Keratinocyte (primary cell): ENCODE data around the gene DLGAP1. TPM values are rescaled to one million over a fixed set of nuclear protein-coding genes. Genes with fewer than 3 reads are reported as not detected.

Source experiments
- DNase-seq: peaks from one replicate; pipeline ENCODE4 v3.0.0-alpha.2; 2011; ENCODE audit warnings: low read depth, missing footprints, low spot score
- FAIRE-seq: peaks from 2 replicates; lab custom pipeline; 2011; peaks lifted over from hg19 to GRCh38; lab: Jason Lieb, UNC
- H2AFZ ChIP-seq: 2 replicates; pipeline ENCODE4 v1.6.0; 2012; ENCODE audit warnings: low read length, control low read depth, inconsistent platforms; ENCODE audit not compliant: control insufficient read depth
- H3K27ac ChIP-seq: 2 replicates; pipeline ENCODE4 v1.5.1; 2011; ENCODE audit warnings: low read length; ENCODE audit not compliant: control insufficient read depth, insufficient read depth
- H3K27me3 ChIP-seq: 3 replicates; pipeline ENCODE4 v1.6.0; 2011; ENCODE audit warnings: low read length; ENCODE audit not compliant: control insufficient read depth, insufficient read depth; ENCODE audit errors: extremely low read depth
- H3K36me3 ChIP-seq, 2 experiments: 2 replicates in 1 of 2; 3 replicates in 1 of 2; pipeline ENCODE4 v1.5.1; 2011; ENCODE audit warnings: low read length in 2 of 2, mild to moderate bottlenecking in 1 of 2; ENCODE audit not compliant: control insufficient read depth in 2 of 2, insufficient read depth in 2 of 2; ENCODE audit errors: extremely low read depth in 1 of 2
- H3K4me1 ChIP-seq: 3 replicates; pipeline ENCODE4 v1.5.1; 2011; ENCODE audit warnings: low read length; ENCODE audit not compliant: control insufficient read depth, insufficient read depth; ENCODE audit errors: extremely low read depth
- H3K4me2 ChIP-seq: 3 replicates; pipeline ENCODE4 v1.6.0; 2011; ENCODE audit warnings: low read depth, low read length; ENCODE audit not compliant: control insufficient read depth, insufficient read depth; ENCODE audit errors: extremely low read depth
- H3K4me3 ChIP-seq, 3 experiments: fragments of 200-600 bp in 1 of 3; sonication (generic) in 1 of 3; 2 replicates in 2 of 3; 3 replicates in 1 of 3; pipeline ENCODE4 v1.5.1; 2011 to 2016; ENCODE audit warnings: low read length in 3 of 3, mild to moderate bottlenecking in 3 of 3, control low read depth in 2 of 3, inconsistent platforms in 1 of 3, low read depth in 1 of 3, mixed read lengths in 1 of 3, mixed run types in 1 of 3, moderate library complexity in 1 of 3; ENCODE audit not compliant: control insufficient read depth in 2 of 3, insufficient read depth in 2 of 3; ENCODE audit errors: extremely low read depth in 1 of 3
- H3K79me2 ChIP-seq: 2 replicates; pipeline ENCODE4 v1.6.0; 2012; ENCODE audit warnings: low read length; ENCODE audit not compliant: control insufficient read depth, insufficient read depth
- H3K9ac ChIP-seq: 3 replicates; pipeline ENCODE4 v1.6.0; 2011; ENCODE audit warnings: low read length; ENCODE audit not compliant: control insufficient read depth, insufficient read depth; ENCODE audit errors: extremely low read depth
- H3K9me1 ChIP-seq: 3 replicates; pipeline ENCODE4 v1.6.0; 2011; ENCODE audit warnings: low read length; ENCODE audit not compliant: control insufficient read depth, insufficient read depth; ENCODE audit errors: extremely low read depth
- H3K9me3 ChIP-seq: 2 replicates; pipeline ENCODE4 v1.5.1; 2012; ENCODE audit warnings: low read depth, low read length; ENCODE audit not compliant: control insufficient read depth
- H4K20me1 ChIP-seq: 3 replicates; pipeline ENCODE4 v1.6.0; 2011; ENCODE audit warnings: low read length; ENCODE audit not compliant: control insufficient read depth, insufficient read depth; ENCODE audit errors: extremely low read depth
- EZH2 ChIP-seq: IDR thresholded peaks from one replicate; pipeline ENCODE4 v1.6.1; 2012; ENCODE audit warnings: inconsistent platforms, mild to moderate bottlenecking, low read length, moderate library complexity
- dilution Hi-C: fragments of 300-500 bp; cut with MboI; formaldehyde crosslinking; loops from one replicate; pipeline ENCODE4 v1.7.0; 2020; ENCODE audit warnings: low sequenced_read_pairs; ENCODE audit not compliant: extremely low pct_ligation_motif_present
- polyA plus RNA-seq, 5 experiments: library from polyadenylated mRNA; depleted of rRNA in 3 of 5; stranded (reverse) in 3 of 5; stranded (forward) in 1 of 5; unstranded in 1 of 5; fragments of >200 nt; gene quantifications; 1 replicate in 1 of 5; 2 replicates in 3 of 5; 3 replicates in 1 of 5; pipeline versions ENCODE4 v1.2.1 to v1.2.3, GENCODE V29; 2011 to 2012; ENCODE audit warnings: missing spikeins in 2 of 5, low read depth in 1 of 5, low replicate concordance in 1 of 5
- TF ChIP-seq, protein P1 (sequence below), 3 experiments: IDR thresholded peaks in 1 of 3; conservative IDR thresholded peaks in 1 of 3; optimal IDR thresholded peaks in 1 of 3; 2 replicates in 2 of 3; 3 replicates in 1 of 3; pipeline versions ENCODE3 to v1.5.1; 2011; ENCODE audit warnings: low read length in 3 of 3, mild to moderate bottlenecking in 3 of 3, moderate library complexity in 2 of 3, control low read depth in 1 of 3, inconsistent platforms in 1 of 3; ENCODE audit not compliant: insufficient read depth in 2 of 3; ENCODE audit errors: extremely low read depth in 1 of 3

Gene DLGAP1
- polyA plus RNA-seq, 1 donor (not counting 4 experiments of a cell fraction or from before 2014, with no cell fraction given) = not detected

DNA sequence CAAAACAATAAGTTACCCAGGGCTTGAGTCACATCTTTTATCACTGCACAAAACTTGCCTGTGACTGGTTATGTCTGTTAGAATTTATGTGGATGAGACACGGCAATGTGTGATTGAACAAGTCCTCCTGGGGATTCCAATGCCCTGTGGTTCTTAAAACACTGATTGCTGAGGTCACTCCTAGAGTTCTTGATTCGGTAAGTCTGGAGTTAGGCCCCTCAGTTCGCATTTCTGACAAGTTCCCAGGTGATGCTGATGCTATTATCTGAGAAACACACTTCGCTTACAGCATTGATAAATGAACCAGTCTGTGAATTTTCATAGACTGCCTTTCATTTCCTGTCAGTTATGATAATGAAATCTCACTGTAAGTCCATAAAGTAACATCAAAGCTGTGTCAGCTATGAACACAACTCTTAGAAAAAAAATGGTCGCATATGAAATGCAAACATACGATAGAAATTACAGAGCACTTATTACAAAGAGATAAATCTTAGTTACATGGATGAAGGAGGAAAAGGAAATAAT is 214.0 kb downstream of the DLGAP1 start:
- no peak overlapping the region for H3K9ac ChIP-seq
- H3K36me3 ChIP-seq = no peaks in the 10 kb centered on the region
- no peaks in the 10 kb centered on the region for H3K27me3 ChIP-seq
- H3K4me3 ChIP-seq = no peak overlapping the region
- no peak overlapping the region for H3K4me2 ChIP-seq
- TF ChIP-seq EZH2 = no peak
- TF ChIP-seq, protein P1, sequence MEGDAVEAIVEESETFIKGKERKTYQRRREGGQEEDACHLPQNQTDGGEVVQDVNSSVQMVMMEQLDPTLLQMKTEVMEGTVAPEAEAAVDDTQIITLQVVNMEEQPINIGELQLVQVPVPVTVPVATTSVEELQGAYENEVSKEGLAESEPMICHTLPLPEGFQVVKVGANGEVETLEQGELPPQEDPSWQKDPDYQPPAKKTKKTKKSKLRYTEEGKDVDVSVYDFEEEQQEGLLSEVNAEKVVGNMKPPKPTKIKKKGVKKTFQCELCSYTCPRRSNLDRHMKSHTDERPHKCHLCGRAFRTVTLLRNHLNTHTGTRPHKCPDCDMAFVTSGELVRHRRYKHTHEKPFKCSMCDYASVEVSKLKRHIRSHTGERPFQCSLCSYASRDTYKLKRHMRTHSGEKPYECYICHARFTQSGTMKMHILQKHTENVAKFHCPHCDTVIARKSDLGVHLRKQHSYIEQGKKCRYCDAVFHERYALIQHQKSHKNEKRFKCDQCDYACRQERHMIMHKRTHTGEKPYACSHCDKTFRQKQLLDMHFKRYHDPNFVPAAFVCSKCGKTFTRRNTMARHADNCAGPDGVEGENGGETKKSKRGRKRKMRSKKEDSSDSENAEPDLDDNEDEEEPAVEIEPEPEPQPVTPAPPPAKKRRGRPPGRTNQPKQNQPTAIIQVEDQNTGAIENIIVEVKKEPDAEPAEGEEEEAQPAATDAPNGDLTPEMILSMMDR (optimal IDR thresholded peaks at IDR 0.05 in 1 of 3, IDR thresholded peaks at IDR 0.05 in 1 of 3, conservative IDR thresholded peaks at IDR 0.05 in 1 of 3; ENCODE audit: extremely low read depth in 1 of 3, insufficient read depth in 2 of 3, low read length in 3 of 3) = no peak
- FAIRE-seq = no peak
- no peaks in the 10 kb centered on the region for H4K20me1 ChIP-seq
- peaks cover 3% of the 10 kb centered on the region for H3K9me3 ChIP-seq
- dilution Hi-C loops = no loop called here
- no peaks in the 10 kb centered on the region for H3K79me2 ChIP-seq
- no peak overlapping the region for H3K27ac ChIP-seq
- no peak overlapping the region for H2AFZ ChIP-seq
- H3K4me1 ChIP-seq = no peaks in the 10 kb centered on the region
- DNase-seq = no peak
- H3K9me1 ChIP-seq = no peaks in the 10 kb centered on the region

DNA sequence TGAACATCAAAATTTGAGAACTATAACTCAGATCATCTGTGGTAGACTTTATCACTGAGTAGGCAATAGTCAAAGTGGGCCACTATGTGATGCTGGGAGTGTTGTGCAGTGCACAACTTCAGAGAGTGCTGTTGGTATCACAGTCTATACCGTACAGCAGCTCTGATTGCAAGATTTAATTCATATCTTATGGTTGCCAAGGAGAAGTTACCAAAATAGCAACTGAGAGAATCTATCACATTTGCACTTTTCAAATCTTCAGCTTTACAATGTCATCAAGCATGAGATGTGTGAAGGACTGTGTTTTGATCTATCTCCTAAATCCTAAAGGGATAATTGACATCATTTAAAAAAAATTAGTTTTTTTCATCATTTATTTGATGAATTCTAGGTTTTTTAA is 216.1 kb downstream of the DLGAP1 start:
- FAIRE-seq = no peak
- dilution Hi-C loops = no loop called here
- no peak for TF ChIP-seq EZH2

DNA sequence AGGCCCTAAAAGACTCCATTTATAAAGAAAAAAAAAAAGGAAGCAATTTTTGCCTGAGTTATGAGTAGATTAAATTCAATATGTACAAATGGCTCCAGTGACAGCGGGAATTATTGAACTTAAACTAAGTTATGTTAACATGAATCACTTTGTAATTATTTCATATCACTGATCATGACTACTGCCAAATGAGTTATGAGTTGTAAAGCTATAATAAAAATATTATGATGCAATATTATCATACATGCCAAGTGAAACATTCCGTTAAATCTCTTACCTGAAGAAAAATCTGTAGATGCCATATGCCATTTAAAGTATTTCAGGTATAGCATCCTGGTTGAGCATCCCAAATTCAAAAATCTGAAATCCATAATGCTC is 217.5 kb downstream of the DLGAP1 start:
- Histone ChIP-seq H3K9me3 (peaks cover 2% of the 10 kb centered on the region), H2AFZ (no peak overlapping the region), H3K9ac (no peak overlapping the region), H4K20me1 (no peaks in the 10 kb centered on the region), H3K4me1 (no peaks in the 10 kb centered on the region), H3K27ac (no peak overlapping the region), H3K79me2 (no peaks in the 10 kb centered on the region), H3K4me2 (no peak overlapping the region), H3K36me3 (no peaks in the 10 kb centered on the region), H3K4me3 (no peak overlapping the region), H3K9me1 (no peaks in the 10 kb centered on the region), H3K27me3 (no peaks in the 10 kb centered on the region)
- dilution Hi-C loops = no loop called here
- FAIRE-seq = no peak
- DNase-seq = no peak
- TF ChIP-seq EZH2 = no peak
- TF ChIP-seq, protein P1 (optimal IDR thresholded peaks at IDR 0.05 in 1 of 3, IDR thresholded peaks at IDR 0.05 in 1 of 3, conservative IDR thresholded peaks at IDR 0.05 in 1 of 3; ENCODE audit: extremely low read depth in 1 of 3, insufficient read depth in 2 of 3, low read length in 3 of 3) = no peak

More for the DNA sequence above, 216.1 kb downstream of the DLGAP1 start:
- no peak overlapping the region for H3K4me2 ChIP-seq
- H3K36me3 ChIP-seq = no peaks in the 10 kb centered on the region
- no peaks in the 10 kb centered on the region for H3K27me3 ChIP-seq
- peaks cover 3% of the 10 kb centered on the region for H3K9me3 ChIP-seq
- H2AFZ ChIP-seq = no peak overlapping the region
- H3K9ac ChIP-seq = no peak overlapping the region
- H3K4me1 ChIP-seq = no peaks in the 10 kb centered on the region
- no peaks in the 10 kb centered on the region for H3K9me1 ChIP-seq
- H4K20me1 ChIP-seq = no peaks in the 10 kb centered on the region
- H3K79me2 ChIP-seq = no peaks in the 10 kb centered on the region
- no peak for DNase-seq
- H3K27ac ChIP-seq = no peak overlapping the region
- H3K4me3 ChIP-seq = no peak overlapping the region
